Stimulated activated CD4-positive, alpha-beta T cell treated with anti-CD3 and anti-CD28 coated beads, TNF-alpha, amount 100 ng/mL, for 48 hours (primary cell): ENCODE results near the gene VWA3A.
"Not testable (repeated sequence)": the region's sequence is repeated elsewhere in the genome, so short reads cannot be mapped to it uniquely, and the experiment has no call there.

Experiments
- DNase-seq, 3 donors: peaks; one replicate each; pipeline ENCODE4 v3.0.0-alpha.2; 2020; ENCODE audit warnings: low read depth in 3 of 3

Gene VWA3A

DNA sequence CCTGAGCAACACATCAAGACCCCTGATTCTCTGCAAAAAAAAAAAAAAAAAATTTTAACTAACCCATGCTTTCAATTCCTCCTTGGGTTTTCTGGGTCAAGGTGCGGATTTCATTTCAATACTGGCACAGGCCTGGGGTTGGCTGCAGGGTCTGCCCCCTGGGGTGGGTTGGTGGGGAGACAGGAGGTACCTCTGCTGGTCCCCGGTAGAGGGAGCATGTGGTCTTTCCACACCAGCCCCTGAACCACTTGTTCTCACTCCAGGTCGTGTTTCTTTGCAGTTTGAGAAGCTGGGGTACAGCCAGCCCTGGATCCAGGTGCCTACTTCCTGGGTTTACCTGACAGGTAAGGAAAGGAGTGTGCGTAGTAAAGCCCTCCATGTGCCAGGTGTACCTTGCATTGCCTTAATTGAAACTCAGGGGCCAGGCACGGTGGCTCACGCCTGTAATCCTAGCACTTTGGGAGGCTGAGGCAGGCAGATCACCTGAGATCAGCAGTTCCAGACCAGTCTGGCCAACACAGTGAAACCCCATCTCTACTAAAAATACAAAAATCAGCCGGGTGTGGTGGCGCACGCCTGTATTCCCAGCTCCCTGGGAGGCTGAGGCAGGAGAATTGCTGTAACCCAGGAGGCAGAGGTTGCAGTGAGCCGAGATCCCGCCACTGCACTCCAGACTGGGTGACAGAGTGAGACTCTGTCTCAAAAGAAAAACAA, 91.7 kb downstream of the VWA3A start:
- DNase-seq, result no peak

DNA sequence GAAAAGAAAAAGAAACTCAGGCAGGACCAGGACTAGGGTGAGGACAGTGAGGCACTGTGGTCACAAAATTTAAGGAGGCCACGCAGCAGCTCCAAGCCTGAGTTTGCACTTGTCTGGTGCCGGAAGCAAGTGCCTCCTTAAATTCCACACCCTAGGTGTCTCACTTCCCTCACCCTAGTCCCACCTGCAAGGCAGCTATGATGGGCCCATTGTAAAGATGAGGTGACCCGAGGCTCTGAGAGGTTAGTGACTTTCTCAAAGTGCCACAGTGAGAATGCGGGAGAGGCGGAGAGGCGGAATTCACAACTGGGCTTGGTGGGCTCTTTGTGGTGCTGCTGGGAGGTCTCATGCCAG, 92.3 kb downstream of the VWA3A start:
- DNase-seq, result no peak

GRCh38 chr16:22186517-22186916, 94.2 kb downstream of the VWA3A start:
- no peak for DNase-seq

- DNase-seq, result no peak
These were observed 95.9 kb downstream of the VWA3A start for GRCh38 chr16:22188267-22188594.

DNA sequence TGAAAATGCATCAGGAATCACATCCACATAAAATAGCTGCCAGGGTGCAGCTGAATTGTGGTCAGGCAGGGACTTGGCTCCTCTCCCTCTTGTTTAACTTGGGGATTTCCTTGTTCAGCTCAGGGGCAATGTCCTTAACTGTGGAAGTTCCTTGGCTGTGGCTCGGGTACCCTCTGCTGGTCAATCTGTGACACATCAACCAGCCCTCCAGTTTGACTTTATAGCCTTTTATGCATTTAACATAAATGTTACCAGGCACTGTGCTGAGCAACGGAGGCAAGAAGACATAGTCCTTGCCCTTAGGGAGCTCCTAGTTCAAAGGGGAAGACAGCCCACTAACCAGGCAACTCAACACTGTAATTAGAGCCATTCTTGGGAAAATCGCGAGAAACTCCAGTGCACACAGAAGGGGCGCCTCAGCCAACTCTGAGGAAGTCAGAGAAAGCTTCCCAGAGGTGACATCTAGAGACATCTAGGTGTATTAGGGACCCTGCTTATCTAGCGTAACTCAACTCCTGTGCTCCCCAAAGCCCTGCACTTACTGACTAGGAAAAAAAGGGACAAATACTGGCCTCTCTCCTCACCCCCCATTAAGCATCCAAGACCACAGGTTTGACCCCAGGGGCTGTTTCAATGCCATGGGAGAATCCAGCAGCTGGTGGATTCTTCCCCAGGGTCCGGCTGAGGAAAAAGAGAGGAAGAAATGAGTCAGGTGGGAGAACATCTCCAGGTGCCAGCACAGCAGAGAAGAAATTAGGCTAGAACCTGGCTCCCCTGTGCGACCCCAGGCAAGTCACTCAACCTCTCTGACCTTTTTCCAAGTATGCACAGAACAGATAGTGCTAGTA, 96.5 kb downstream of the VWA3A start:
- DNase-seq, result peak; percentile 30 to 41 (median 31)

DNA sequence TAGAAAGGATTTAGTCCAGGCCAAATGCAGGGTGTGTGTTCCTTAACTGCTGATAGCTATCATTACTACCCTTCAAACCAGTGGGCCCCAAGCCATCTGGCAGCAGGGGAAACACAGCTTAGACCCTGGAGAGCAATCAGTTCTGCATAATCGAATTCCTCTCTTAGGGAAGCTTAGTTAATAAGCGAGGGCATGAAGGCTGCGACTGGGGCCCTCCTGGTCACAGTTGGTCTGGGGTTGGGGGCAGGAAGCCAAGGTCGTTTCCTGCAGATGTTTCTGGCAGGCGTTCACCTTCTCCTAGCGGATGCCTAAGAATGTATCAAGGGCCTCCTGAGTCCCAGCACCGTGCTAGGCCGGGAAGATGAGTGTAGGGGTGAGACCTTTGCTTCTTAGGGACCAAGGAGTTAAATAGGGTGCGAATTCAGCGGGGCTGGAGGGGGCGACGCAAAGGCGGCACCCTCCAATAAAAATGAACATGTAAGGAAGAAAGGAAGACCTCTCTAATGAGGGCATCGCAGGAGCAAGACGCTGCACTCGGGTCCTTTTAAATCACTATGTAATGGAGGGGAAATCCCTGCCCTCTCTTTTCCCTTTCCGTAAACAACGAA, 97.2 kb downstream of the VWA3A start:
- no peak for DNase-seq

DNA sequence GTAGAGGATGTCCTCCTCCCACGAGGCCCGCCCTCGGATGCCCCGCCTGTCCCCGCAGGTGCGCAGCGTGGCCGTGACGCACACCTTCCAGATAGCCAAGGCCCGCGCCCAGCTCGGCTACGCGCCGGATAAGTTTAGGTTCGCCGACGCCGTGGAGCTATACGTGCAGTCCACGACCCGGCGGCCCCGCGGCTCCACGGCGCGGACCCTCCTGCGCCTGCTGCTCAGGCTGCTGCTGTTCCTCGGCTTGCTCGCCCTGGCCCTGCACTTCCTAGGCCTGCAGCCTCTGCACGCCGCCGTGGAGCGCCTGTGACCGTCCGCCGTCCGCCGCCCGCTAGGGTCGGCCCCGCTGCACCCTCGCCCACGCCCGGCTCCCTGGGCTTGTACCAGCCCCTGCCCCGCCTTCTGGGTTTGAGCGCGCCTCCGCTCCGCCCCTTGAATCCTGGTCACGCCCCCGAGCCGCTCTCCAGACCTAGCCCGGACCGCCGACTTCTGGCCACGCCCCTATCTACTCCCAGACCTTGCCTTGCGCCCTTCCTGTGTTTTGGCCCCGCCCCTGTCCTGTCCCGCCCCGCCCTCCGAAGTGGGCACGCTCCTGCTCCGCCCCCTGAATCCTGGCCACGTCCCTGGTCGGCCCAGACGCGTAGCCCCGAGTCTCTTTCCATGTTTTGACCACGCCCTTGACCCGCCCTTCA, 97.9 kb downstream of the VWA3A start:
- peak; percentile 100 for DNase-seq

DNA sequence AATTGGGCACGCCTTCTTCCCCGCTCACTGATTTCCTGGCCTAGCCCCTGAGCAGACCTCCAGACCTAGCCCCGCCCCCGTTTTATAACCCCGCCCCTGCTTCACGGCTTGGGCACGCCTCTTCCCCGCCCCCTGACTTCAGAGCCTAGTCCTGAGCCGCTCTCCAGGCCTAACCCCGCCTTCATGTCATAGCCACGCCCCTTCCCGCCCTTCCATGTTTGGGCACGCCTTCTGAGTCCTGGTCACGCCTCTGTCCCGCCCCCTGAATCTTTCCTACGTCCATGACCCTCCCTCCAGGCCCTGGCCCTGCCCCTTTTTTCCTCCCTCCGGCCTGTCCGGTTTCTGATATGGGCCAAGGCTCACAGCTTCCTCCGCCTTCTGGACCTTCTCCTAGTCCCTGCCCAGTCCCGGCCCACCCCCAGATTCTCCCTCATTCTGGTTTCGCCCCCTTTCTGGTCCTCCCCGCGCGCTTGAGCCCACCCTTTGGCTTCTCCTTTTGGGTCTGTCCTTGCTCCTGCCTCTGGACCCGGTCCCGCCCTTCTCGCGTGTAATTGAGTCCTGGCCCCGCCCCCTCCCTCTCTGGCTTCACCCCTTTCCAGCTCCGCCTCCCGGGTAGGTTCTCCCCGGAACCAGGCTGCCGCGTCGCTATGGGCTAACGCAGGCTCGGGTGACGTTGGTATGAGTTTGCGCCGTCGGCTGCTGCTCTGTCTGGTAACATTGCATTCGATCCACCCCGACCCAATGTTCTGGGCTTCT, 98.6 kb downstream of the VWA3A start:
- DNase-seq, result peak; percentile 97 to 99 (median 98)

GRCh38 chr16:22191532-22192260, 99.4 kb downstream of the VWA3A start:
- peak in 2 of 3 donors; percentile 18 to 26 for DNase-seq

DNA sequence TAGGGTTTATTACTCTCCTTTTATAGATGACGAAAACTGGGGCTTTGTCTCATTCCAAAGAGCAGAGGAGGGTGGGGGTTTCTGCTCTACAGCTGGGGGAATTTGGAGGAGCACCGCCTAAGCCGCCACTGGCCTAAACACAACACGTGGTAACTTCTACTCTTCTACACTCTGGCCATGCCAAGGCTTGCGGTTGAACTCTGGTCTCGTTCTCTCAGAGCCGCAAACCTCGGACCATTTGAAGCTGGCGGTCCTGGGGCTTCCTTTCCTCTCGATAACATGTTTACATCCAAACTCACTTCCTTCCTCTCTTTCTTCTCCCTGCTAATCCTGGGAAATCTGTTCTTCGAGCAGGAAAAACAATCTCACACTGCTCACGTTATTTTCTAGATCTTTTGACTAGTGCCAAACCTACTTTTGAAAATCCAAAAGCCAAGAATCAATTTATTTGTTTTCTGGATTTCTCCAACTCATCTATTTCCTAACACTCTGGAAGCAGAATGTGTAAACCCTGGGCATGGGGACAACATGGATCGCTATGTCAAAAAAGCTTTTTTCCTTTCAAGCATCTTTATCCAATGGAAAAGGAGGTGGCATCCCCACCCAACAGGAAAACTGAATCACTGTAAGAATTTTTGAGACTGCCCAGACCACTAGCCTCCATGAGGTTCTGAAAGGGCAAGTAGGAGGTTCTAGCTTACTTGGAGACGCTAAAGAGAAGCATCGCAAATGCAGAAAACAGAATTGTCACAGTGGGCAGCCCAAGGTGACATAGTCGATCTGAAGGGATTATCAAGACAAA, 100.1 kb downstream of the VWA3A start:
- peak; percentile 56 to 69 (median 59) for DNase-seq

GRCh38 chr16:22193063-22193411, 100.7 kb downstream of the VWA3A start:
- DNase-seq, result no peak

GRCh38 chr16:22194707-22195444, 102.5 kb downstream of the VWA3A start:
- no peak for DNase-seq

DNA sequence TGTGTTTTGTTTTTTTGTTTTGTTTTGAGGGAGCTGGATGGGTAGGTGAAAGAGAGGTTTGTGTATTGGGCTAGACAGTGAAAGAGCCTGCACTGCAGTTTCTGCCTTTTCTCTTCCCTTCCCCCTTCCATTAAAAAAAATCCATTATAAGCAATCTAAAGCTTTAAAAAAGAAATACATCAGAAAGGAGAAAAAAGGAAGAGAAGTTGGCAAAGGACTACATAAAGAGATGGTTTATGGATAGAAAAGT, 103.0 kb downstream of the VWA3A start:
- no peak for DNase-seq

DNA sequence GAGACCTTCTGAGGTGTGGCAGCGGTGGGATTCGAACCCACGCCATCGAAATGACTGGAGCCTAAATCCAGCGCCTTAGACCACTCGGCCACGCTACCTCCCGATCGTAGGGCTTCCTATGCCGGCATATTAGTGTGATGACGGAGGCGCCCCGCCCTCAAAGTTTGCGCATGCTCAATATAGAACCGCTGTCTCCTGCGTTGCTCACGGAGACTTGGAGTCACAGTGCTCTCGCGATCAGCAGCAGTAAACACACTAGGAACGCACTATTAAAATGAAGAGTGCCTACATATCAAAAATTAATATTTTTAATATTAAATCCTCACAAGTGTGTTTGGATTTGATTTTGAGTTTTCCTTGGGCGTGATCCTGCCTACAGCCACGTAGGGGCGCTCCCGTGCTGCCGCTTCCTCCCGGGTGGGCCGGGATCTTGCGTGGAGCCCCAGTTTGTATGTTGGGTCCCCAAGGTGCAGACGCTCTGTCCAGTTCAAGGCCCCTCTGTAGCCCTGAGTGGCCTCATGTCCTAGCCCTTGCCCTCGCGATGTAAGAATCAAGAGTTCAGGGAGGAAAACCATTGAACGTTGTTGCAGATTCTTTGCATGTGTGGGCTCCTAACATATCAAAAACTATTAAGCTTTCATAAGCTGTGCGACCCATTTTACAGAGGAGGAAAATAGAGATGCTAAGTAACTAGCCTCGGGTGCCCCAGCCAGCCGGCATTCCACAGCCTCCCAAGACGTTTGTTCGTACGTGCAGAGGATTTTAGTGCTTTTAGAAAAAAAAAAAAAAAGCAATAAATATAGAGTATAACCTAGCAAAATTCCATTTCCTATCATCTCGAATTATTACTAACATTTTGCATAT, 103.6 kb downstream of the VWA3A start:
- peak; percentile 71 to 92 (median 85) for DNase-seq

GRCh38 chr16:22196559-22197168, 104.3 kb downstream of the VWA3A start:
- DNase-seq, result not testable (repeated sequence)

- no peak for DNase-seq
These were observed 106.4 kb downstream of the VWA3A start for GRCh38 chr16:22198547-22199293.

- no peak for DNase-seq
These were observed 109.9 kb downstream of the VWA3A start for GRCh38 chr16:22202261-22202637.

GRCh38 chr16:22203091-22203490, 110.8 kb downstream of the VWA3A start:
- no peak for DNase-seq
